Nucleus accumbens (tissue), 56 donors: Measurements from ENCODE around the gene PSTPIP2.
"Not testable (repeated sequence)": the region's sequence is repeated elsewhere in the genome, so short reads cannot be mapped to it uniquely, and the experiment has no call there.

Experiments used
- DNase-seq, 56 donors: peaks; one replicate each; lab custom pipeline; 2025; lab: John Stamatoyannopoulos, UW

Gene PSTPIP2

DNA sequence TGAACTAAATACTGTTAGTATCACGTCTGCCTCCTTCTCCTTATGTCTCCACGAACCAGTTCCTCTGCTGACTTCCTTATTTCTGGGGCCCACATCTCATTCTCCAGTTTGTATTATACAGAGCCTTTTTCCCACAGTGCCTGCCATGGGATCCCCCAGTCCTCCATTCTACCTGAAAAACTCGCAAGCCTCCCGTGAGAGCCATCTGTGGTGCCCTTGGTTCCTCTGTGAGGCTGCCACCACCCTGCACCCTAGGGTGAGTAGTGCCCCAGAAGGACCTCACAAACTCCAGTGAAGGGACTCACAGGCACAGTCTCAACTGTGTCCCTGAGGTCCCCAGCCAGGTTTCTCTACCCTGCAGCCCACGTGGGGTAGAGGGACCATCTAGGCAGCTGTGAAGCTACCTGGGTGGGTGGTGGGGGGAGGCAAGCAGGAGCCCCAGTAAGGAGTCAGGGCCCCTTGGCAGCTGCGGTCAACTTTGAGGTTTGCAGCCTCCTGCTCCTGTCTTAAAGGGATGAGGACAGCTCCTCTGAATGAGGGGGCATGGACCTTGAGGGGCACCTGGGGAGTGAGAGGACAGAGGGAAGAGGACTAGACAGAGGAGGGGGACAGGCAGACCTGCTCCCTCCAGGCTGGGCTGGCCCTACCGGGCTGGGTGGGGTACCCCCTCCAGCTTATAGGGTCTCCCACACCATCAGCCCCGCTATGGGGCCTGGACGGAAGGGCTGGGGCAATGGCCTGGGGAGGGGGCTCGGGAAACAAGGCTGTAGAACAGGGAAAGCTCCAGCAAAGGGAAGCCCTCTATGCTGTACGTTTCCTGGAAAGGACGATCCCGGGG is 1.0 kb downstream of the PSTPIP2 start:
- no peak for DNase-seq

- no peak for DNase-seq
These were observed 1.8 kb downstream of the PSTPIP2 start for GRCh38 chr18:46070232-46070631.

- no peak for DNase-seq
These were observed 2.5 kb downstream of the PSTPIP2 start for GRCh38 chr18:46069524-46069923.

GRCh38 chr18:46068763-46069162 is 3.3 kb downstream of the PSTPIP2 start:
- DNase-seq = no peak

DNA sequence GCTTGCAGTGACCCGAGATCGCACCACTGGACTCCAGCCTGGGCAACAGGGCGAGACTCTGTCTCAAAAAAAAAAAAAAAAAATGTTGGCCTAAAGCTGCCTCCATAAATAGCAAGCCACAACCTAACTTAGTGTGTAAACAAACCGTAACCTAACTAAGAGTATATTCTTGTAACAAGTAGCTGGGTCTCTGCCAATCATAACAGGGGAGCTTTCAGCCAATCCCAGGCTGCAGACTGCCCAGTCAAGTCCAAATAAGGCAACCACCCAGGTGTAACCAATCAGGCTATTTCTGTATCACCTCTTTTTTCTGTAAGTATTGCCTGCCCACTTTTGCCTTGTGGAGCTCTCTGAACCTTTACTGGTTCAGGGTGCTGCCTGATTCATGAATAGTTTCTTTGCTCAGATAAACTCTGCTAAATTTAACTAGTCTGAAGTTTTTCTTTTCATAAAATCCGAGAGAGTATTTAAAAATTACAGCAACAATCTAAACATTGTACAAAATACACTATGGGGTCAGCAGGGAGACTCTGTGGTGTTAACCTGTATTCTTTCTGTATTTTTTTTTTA is 4.5 kb downstream of the PSTPIP2 start:
- no peak for DNase-seq

DNA sequence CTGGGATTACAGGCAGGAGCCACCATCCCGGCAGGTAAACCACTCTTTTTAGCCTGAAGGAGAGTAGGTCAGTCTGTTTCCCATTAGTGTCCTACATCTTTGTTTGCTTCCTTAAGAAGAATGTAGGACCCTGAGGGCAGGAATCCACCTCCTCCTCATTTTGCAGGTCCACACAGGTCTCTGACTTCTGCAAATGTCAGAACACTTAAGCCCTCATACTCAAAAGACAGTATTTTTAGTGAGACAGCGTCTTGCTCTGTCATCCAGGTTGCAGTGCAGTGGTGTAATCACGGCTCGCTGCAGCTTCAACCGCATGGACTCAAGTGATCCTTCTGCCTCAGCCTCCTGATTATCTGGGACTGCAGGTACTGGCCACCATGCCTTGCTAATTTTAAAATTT is 9.3 kb downstream of the PSTPIP2 start:
- no peak for DNase-seq

DNA sequence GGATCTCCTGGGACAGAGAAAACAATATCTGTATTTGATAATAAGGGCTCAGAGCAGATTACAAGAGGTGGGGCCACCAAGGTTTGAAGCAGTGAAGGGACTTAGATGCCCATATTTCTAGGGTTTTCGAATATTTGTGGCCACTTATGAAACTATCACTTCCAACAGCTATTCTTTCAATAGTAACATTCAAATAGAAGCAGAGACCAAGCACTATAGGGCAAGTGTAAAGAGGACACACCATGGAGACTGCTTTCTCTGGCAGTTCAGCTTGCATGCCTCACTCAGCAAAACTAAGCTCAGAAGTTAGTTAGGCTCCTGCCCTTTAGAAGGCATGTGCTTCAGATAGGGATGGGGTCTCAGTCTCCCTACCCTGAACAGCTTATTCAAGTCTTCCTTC is 10.3 kb downstream of the PSTPIP2 start:
- DNase-seq = no peak

DNA sequence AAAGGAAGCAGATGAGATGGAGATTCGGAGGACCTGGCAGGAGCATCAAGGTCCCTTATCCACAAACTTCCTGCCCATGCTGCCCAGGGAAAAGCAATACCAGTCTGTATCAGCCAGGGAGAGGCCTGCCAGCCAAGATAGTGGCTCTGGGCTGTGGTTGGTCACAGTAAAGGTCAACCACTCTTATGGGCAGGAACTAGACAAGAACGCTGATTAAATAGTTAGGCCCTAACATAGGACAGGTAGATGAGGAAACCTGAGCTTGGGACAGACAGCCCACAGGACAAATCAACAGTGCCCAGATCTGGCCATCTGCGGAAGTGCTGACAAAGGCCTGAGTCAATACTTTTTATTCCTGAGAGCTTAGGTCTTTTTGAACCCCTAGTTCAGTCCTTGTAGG is 10.7 kb downstream of the PSTPIP2 start:
- no peak for DNase-seq

DNA sequence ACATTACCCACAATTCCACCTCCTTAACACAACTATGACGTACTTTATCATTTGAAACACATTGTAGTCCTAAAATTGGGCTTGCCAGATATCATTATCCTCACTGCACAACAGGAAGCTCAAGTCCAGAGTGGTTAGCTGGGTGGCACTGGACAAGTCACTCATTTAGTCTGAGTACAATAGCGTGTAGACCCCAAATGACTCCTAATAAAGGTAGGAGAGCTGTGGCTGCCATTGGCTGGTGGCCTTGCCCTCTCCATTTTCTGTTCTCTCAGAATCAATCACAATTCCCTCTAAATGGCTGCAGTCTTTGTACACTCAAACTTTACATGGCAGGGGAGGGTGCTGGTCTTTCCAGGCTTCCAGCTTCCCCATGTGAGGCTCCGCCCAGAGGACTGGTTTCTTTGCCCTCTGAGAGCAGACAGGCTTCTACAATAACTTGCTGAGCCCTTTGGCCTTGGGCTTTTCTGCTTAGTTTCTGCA is 11.7 kb downstream of the PSTPIP2 start:
- no peak for DNase-seq

- DNase-seq = no peak
These were observed 16.2 kb downstream of the PSTPIP2 start for GRCh38 chr18:46055838-46056230.

GRCh38 chr18:46054956-46055837 is 16.9 kb downstream of the PSTPIP2 start:
- no peak for DNase-seq

- no peak for DNase-seq
These were observed 18.5 kb downstream of the PSTPIP2 start for GRCh38 chr18:46053368-46054095.

DNA sequence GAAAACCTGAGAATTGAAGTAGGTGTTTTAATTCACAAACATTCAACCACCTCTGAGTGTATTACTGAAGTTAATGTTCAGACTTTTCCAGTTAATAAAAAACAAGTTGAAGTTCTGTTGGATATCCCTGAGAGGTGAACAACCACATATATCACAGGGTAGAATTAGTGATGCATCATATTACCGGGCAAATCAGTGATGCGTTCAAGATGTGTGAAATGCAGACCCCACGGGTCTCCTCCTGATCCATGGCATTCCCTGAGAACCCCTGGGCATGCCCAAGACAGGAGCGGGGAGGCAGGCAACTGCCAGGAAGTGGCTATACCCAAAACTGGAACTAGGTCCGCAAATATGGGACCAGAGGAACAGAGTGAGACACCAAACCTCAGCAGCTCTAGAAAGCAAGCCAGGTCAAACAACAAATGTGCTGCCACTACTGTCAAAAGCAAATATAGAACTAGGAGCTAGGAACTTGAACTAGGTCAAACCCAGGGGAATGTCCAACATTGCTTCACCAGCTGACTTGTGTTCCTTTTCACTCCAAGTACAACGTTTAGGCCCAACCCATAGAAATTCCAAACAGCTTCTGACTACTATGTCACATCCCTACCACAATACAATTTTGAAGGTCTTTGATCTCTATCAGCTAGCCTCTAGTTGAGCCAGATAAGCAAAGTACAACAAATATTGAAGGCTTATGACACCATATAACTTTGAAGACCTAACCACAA is 20.2 kb downstream of the PSTPIP2 start:
- no peak for DNase-seq

GRCh38 chr18:46050268-46050667 is 21.8 kb downstream of the PSTPIP2 start:
- DNase-seq = no peak

DNA sequence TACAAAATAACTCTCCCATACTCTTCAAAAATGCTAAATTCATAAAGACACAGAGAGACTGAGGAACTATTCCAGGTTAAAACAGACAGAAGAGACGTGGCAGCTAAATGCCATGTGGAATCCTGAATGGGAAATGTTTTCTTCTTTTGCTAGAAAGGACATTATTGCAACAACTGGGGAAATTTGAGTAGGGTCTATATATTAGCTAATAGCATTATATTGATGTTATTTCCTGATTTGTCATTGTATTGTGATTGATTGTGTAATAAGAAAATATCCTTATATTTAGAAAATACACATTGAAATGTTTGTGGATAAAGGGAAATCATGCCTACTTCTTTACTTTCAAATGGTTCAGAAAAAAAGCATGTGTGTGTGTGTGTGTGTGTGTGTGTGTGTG is 23.4 kb downstream of the PSTPIP2 start:
- DNase-seq = no peak

GRCh38 chr18:46047369-46047768 is 24.7 kb downstream of the PSTPIP2 start:
- not testable (repeated sequence) for DNase-seq

DNA sequence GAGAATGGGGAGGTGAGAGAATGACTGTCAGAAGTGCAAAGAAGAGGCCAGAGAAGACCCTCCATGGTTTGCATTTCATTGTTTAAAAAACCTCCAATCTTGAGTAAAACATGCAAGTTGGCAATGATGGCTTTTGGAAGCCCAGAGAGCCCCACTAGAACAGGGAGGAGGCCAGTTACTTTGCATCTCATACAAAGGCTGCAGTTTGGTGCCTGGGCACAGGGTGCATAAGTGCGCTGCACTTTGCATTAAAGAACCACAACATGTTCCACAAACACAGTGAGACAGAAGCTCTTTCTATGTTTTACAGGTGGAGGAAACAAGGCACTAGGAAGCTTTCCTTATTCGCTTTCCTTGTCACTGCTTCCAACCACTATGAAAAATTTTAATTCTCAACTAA is 25.4 kb downstream of the PSTPIP2 start:
- no peak for DNase-seq

GRCh38 chr18:46046126-46046525 is 25.9 kb downstream of the PSTPIP2 start:
- DNase-seq = no peak

DNA sequence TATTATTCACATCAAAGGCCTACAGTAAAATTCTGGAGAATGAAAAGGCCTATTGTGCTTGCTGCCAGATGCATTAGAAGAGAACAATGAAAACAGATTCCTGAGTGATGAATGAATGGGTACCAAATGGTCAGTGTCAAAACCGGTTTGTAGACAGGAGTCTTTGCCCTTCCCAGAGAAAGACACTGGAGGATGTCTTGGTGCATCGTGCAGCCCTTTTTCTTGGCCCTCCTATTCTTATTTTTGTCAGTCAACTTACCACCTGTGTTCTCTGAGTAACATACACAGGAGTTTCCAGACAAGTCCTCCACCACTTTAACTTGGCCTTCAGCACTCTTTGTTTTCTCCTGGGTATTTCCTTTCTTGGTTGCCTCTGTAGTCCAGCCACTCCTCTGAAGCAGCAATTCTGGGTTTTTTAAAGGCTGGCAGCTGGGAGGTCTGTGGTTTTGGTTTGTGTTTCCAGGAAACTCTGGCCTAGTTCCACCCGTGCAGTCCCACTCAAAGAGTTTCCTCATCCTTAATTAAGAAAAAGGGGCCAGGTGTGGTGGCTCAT is 29.4 kb downstream of the PSTPIP2 start:
- DNase-seq = no peak

DNA sequence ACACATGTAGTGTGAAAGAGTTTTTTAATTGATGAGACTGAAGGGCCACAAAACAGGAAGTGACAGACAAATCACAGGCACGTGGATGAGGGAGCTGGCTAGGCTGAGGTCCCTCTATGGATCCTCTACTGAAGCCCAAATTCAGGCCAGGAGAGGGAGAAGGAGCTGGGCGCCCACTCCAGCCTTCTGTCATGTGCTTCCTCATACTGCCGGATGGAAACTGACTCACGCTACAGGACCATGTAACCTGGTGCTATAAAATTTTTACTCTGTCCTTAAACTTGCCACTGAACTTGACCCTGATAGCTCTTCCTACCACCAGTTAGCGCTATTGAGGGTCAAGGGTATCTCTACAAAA is 31.3 kb downstream of the PSTPIP2 start:
- no peak for DNase-seq
